Naive thymus-derived CD8-positive, alpha-beta T cell (primary cell): ENCODE results near the gene KRTAP13-4. TPM values are rescaled to one million over a fixed set of nuclear protein-coding genes. Genes with fewer than 3 reads are reported as not detected.

Source experiments
- ATAC-seq, 2 donors: fragments of 150-1000 bp; cut with Tn5 transposase in 1 of 2; sonication (Bioruptor Pico), chemical (Tn5 transposase) in 1 of 2; 1 replicate in 1 of 2; 2 replicates in 1 of 2; pipeline ENCODE4 v1.10.0; 2021; ENCODE audit warnings: mild to moderate bottlenecking in 2 of 2, moderate library complexity in 2 of 2
- POLR2A ChIA-PET: fragments of 350-600 bp; sonication (Branson Sonifier 250); formaldehyde crosslinking; loops from one replicate; lab custom pipeline; 2021; ENCODE audit warnings: antibody characterized with exemption; lab: Charles Lee
- DNase-seq, 10 donors: peaks; one replicate each; pipeline versions ENCODE4 v3.0.0 to v3.0.0-alpha.2; 2020 to 2022
- H3K27ac Mint-ChIP-seq, 10 donors: one replicate each; pipeline ENCODE4 v1.8.0; 2020 to 2022; ENCODE audit warnings: mild to moderate bottlenecking in 10 of 10, mixed read lengths in 10 of 10, moderate library complexity in 4 of 10, inconsistent platforms in 1 of 10
- H3K27me3 Mint-ChIP-seq, 5 donors: one replicate each; pipeline ENCODE4 v1.8.0; 2021 to 2022; ENCODE audit warnings: mixed read lengths in 5 of 5
- H3K36me3 Mint-ChIP-seq, 3 donors: one replicate each; pipeline ENCODE4 v1.8.0; 2020 to 2022; ENCODE audit warnings: mixed read lengths in 3 of 3, mild to moderate bottlenecking in 2 of 3, inconsistent platforms in 1 of 3
- H3K4me1 Mint-ChIP-seq, 4 donors: one replicate each; pipeline ENCODE4 v1.8.0; 2021 to 2022; ENCODE audit warnings: mixed read lengths in 4 of 4
- H3K4me3 Mint-ChIP-seq, 10 donors: one replicate each; pipeline ENCODE4 v1.8.0; 2020 to 2022; ENCODE audit warnings: mild to moderate bottlenecking in 10 of 10, mixed read lengths in 10 of 10, moderate library complexity in 6 of 10, inconsistent platforms in 1 of 10
- H3K9me3 Mint-ChIP-seq, 9 donors: one replicate each; pipeline ENCODE4 v1.8.0; 2020 to 2022; ENCODE audit warnings: mixed read lengths in 9 of 9, mild to moderate bottlenecking in 3 of 9, inconsistent platforms in 1 of 9, moderate library complexity in 1 of 9
- polyA plus RNA-seq, 3 donors: library from polyadenylated mRNA; unstranded; fragments of 300-500 nt; fragmentation: Illumina TruSeq; gene quantifications; one replicate each; pipeline ENCODE4 v1.2.3, GENCODE V29; 2021
- total RNA-seq, 8 experiments: library from RNA in 2 of 8; stranded (reverse) in 2 of 8; gene quantifications; one replicate each; pipeline ENCODE4 v1.2.3 and lab custom pipeline; 2021 to 2026

KRTAP13-4 gene
- total and polyA plus RNA-seq, 5 experiments from 2014 or later, result not detected

DNA sequence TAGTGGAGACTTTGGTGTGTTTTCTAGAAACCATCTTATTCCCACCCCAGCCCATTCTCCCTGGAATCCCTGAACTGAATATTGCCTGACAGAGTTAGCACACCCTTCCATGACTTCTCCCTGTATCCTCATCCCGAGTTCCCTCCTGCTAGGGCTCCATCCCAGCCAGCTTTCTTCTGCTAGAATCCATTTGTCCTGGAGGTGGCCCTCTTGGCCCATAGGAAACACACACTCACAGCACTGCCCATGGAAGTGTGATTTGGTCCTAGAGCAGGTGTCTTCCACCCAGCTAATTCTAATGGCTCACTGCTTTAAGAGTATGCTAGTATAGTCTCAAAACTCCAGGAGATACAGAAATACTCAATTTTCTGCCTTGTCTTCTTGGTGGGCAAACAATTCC, 14.2 kb downstream of the KRTAP13-4 start:
- POLR2A ChIA-PET, result no interaction called here
- DNase-seq, result no peak
- H3K27me3 Mint-ChIP-seq, result peaks cover 0 to 23% (median 5%) of the 10 kb centered on the region in 5 donors
- peaks cover 0 to 2% (median 0%) of the 10 kb centered on the region in 9 donors for H3K9me3 Mint-ChIP-seq
- H3K36me3 Mint-ChIP-seq, result no peaks in the 10 kb centered on the region
- ATAC-seq, result no peak
- peaks cover 0 to 1% (median 0%) of the 10 kb centered on the region in 4 donors for H3K4me1 Mint-ChIP-seq
- H3K27ac Mint-ChIP-seq, result no peak overlapping the region
- no peak overlapping the region for H3K4me3 Mint-ChIP-seq

DNA sequence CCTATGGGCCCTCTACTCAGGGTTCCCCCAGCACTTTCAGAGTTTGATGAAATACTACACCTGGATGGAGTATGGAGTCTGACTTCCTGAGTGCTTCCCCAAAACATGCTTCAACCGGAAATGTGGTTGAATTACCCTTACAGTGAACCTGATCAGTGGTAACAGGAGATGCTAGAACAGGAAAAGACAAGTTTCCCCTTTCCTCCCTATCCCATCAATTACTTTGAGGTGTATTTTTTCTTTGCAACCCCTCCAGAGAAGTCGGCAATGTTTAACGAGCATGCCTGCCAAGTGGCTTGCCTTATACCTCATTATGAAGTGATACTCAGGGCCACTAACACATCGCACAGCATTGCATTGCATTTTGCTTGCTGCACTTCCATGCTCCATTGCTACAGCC, 17.0 kb downstream of the KRTAP13-4 start:
- no peak overlapping the region for H3K27ac Mint-ChIP-seq
- DNase-seq, result no peak
- ATAC-seq, result no peak
- no peaks in the 10 kb centered on the region for H3K36me3 Mint-ChIP-seq
- POLR2A ChIA-PET, result no interaction called here
- peaks cover 0 to 1% (median 0%) of the 10 kb centered on the region in 4 donors for H3K4me1 Mint-ChIP-seq
- H3K27me3 Mint-ChIP-seq, result peaks cover 0 to 14% (median 7%) of the 10 kb centered on the region in 5 donors
- no peak overlapping the region for H3K4me3 Mint-ChIP-seq
- peaks cover 0 to 2% (median 0%) of the 10 kb centered on the region in 9 donors for H3K9me3 Mint-ChIP-seq

DNA sequence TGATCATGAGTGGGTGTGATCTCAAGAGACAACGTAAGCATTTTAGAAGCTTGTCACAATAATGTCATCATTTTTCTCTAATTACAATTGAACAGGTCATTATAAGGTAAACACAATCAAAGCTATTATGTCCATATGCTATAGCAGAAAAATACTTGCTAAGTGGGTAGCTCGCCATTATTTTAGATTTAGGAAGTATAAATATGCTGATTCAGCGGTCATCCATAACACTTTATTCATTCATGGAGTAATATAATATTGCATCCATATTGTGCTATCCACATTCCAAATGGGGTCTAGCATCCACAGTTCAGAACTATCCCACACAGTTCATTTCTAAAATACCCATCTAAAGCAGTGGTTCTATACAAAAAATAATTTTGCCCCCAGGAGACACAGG, 18.5 kb downstream of the KRTAP13-4 start:
- POLR2A ChIA-PET, result no interaction called here
- Mint-ChIP-seq H3K4me1 (peaks cover 0 to 1% (median 0%) of the 10 kb centered on the region in 4 donors), H3K9me3 (peaks cover 0 to 2% (median 0%) of the 10 kb centered on the region in 9 donors), H3K27me3 (peaks cover 0 to 18% (median 5%) of the 10 kb centered on the region in 5 donors), H3K36me3 (no peaks in the 10 kb centered on the region), H3K4me3 (no peak overlapping the region), H3K27ac (no peak overlapping the region)
- DNase-seq (no peak), ATAC-seq (no peak)

GRCh38 chr21:30463713-30464112, 33.7 kb downstream of the KRTAP13-4 start:
- H3K27ac Mint-ChIP-seq, result no peak overlapping the region
- H3K27me3 Mint-ChIP-seq, result peaks cover 2 to 19% (median 6%) of the 10 kb centered on the region in 5 donors
- H3K4me1 Mint-ChIP-seq, result no peaks in the 10 kb centered on the region
- H3K9me3 Mint-ChIP-seq, result peaks cover 0 to 2% (median 0%) of the 10 kb centered on the region in 9 donors
- no peak overlapping the region for H3K4me3 Mint-ChIP-seq
- H3K36me3 Mint-ChIP-seq, result no peaks in the 10 kb centered on the region
- POLR2A ChIA-PET, result no interaction called here
- DNase-seq (no peak), ATAC-seq (no peak)

DNA sequence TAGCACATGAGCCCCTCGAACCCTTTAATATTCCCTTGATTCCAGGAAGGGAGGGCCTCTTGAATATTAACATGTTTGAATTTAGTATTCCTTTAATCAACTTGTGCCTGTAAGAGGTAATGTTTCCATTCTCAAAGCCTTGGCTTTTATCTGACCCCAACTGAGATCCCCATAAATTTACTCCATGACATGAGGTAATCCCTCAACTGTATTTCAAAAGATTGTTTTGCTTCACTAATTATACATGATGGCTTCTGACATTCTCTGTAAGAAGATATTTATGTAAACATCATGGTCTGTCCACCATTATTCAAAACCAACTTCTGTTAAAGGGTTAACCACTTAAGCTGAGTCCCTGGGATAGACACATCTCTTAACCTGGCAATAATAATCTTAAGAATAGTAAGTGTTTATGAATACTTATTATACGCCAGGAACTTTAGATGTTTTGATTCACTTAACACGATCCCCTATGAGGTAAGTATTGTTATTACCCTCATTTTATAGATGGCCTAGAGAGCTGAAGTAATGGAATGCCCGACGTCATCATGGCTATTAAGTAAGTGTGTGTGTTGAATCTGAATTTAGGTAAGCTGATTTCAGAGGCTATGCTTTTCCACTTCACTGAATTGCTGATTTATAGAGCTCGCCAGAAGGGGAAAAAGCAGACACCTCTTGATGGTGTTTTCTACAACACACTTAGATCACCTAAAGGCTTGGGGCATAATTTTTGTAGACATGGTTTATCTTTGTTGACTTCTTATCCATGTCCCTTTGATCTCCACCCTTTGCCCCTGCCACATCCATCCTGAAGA, 39.1 kb downstream of the KRTAP13-4 start:
- Mint-ChIP-seq H3K36me3 (no peaks in the 10 kb centered on the region), H3K27me3 (peaks cover 2 to 17% (median 4%) of the 10 kb centered on the region in 5 donors), H3K4me1 (no peaks in the 10 kb centered on the region), H3K4me3 (no peak overlapping the region), H3K9me3 (peaks cover 0 to 5% (median 0%) of the 10 kb centered on the region in 9 donors), H3K27ac (no peak overlapping the region)
- POLR2A ChIA-PET, result no interaction called here
- DNase-seq, result no peak
- ATAC-seq, result no peak

DNA sequence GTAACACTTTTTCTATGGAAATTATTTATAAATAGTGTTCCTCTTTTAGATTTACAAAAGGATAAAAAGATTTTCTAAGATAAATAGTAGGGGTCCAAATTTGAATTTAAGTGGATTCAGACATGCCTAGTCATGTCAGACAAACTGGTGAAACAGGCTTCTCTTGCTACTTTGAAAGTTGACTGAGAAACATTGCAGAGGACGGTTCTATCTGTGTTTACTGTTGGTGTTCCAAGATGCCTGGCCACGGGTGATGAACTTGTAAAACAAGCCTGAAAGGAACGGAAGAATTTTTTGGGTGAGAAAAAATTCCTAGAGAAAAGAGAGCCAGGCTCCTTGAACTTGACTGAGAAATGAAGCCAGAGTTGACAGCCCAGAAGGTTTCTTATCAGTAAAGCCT, 48.0 kb downstream of the KRTAP13-4 start:
- Mint-ChIP-seq H3K4me1 (no peaks in the 10 kb centered on the region), H3K36me3 (no peaks in the 10 kb centered on the region), H3K27me3 (peaks cover 0 to 2% (median 0%) of the 10 kb centered on the region in 5 donors), H3K9me3 (peaks cover 0 to 2% (median 0%) of the 10 kb centered on the region in 9 donors), H3K4me3 (no peak overlapping the region), H3K27ac (no peak overlapping the region)
- DNase-seq (no peak), ATAC-seq (no peak)
- POLR2A ChIA-PET, result no interaction called here

DNA sequence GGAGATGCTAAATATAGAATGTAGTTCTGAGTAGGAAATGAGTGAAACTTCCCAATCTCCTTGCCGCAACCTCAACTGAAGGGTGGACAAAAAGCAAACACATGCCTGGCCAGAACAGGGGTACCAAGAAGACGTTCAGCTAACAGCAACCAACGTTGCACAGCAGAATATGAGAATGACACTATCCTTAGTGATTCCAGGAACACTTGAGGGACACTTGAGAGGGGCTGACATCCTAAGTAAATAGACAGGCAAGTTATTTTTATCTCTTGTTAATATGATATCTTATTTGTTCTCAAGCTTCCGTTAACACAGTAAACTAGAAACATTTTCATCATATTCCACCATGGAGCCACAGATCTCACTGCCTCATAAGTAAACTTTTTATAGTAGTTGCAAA, 49.2 kb downstream of the KRTAP13-4 start:
- no peak overlapping the region for H3K4me3 Mint-ChIP-seq
- DNase-seq (no peak), ATAC-seq (no peak)
- no peaks in the 10 kb centered on the region for H3K36me3 Mint-ChIP-seq
- POLR2A ChIA-PET, result no interaction called here
- no peaks in the 10 kb centered on the region for H3K4me1 Mint-ChIP-seq
- peaks cover 0 to 2% (median 0%) of the 10 kb centered on the region in 9 donors for H3K9me3 Mint-ChIP-seq
- H3K27ac Mint-ChIP-seq, result no peak overlapping the region
- H3K27me3 Mint-ChIP-seq, result peaks cover 0 to 2% (median 0%) of the 10 kb centered on the region in 5 donors

DNA sequence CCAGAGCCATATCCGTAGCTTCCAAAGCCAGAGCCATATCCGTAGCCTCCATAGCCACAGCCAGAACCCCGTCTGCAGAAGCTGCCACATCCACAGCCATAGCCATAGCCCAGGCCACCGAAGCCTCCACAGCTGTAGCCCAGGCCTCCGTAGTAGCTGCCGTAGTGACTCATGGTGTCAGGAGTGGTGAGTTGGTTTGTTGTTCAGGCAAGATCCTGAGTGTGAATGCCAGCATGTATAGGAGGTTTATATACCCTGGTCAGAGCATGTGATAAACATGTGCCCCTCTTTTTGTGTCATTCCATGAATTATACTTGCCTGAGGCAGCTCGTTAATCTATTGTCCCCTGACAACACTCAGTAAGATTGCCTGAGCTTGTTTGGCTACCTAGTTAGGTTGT, 50.1 kb downstream of the KRTAP13-4 start, which contains the start of gene KRTAP19-1:
KRTAP19-1 (minus strand) TSS at position 223 of the 400 bp plus-strand sequence; CDS start at position 173, 50 bp downstream.
- POLR2A ChIA-PET, result no interaction called here
- H3K4me1 Mint-ChIP-seq, result no peaks in the 10 kb centered on the region
- DNase-seq, result no peak
- no peak within 1 kb of the TSS for H3K4me3 Mint-ChIP-seq
- no peak for ATAC-seq
- H3K27me3 Mint-ChIP-seq, result no peaks in the 10 kb centered on the region
- peaks cover 0 to 4% (median 2%) of the 10 kb centered on the region in 9 donors for H3K9me3 Mint-ChIP-seq
- H3K27ac Mint-ChIP-seq, result no peak within 1 kb of the TSS
- no peaks in the 10 kb centered on the region for H3K36me3 Mint-ChIP-seq

Other genes starting within 250 kb of the KRTAP13-4 start
- not detected for gene CLDN8, start 214.1 kb upstream of the KRTAP13-4 start, total RNA-seq
- gene CLDN8, start 214.1 kb upstream of the KRTAP13-4 start, polyA plus RNA-seq, result not detected
- gene KRTAP24-1, start 147.3 kb upstream of the KRTAP13-4 start, total RNA-seq, result not detected
- not detected for gene KRTAP24-1, start 147.3 kb upstream of the KRTAP13-4 start, polyA plus RNA-seq
- gene KRTAP25-1, start 140.7 kb upstream of the KRTAP13-4 start, total RNA-seq, result not detected
- not detected for gene KRTAP25-1, start 140.7 kb upstream of the KRTAP13-4 start, polyA plus RNA-seq
- not detected for gene KRTAP26-1, start 109.9 kb upstream of the KRTAP13-4 start, total RNA-seq
- gene KRTAP26-1, start 109.9 kb upstream of the KRTAP13-4 start, polyA plus RNA-seq, result not detected
- gene KRTAP27-1, start 92.5 kb upstream of the KRTAP13-4 start, total RNA-seq, result not detected
- gene KRTAP27-1, start 92.5 kb upstream of the KRTAP13-4 start, polyA plus RNA-seq, result not detected
- gene KRTAP23-1, start 81.6 kb upstream of the KRTAP13-4 start, total RNA-seq, result not detected
- not detected for gene KRTAP23-1, start 81.6 kb upstream of the KRTAP13-4 start, polyA plus RNA-seq
- not detected for gene KRTAP13-2, start 57.9 kb upstream of the KRTAP13-4 start, total RNA-seq
- gene KRTAP13-2, start 57.9 kb upstream of the KRTAP13-4 start, polyA plus RNA-seq, result not detected
- gene KRTAP13-1, start 34.2 kb upstream of the KRTAP13-4 start, total RNA-seq, result not detected
- gene KRTAP13-1, start 34.2 kb upstream of the KRTAP13-4 start, polyA plus RNA-seq, result not detected
- gene KRTAP13-3, start 4.3 kb upstream of the KRTAP13-4 start, total RNA-seq, result not detected
- not detected for gene KRTAP13-3, start 4.3 kb upstream of the KRTAP13-4 start, polyA plus RNA-seq
- not detected for gene KRTAP15-1, start 10.1 kb downstream of the KRTAP13-4 start, total RNA-seq
- gene KRTAP15-1, start 10.1 kb downstream of the KRTAP13-4 start, polyA plus RNA-seq, result not detected
- gene KRTAP19-1, start 50.1 kb downstream of the KRTAP13-4 start, total RNA-seq, result not detected
- gene KRTAP19-1, start 50.1 kb downstream of the KRTAP13-4 start, polyA plus RNA-seq, result not detected
- gene KRTAP19-2, start 57.2 kb downstream of the KRTAP13-4 start, total RNA-seq, result not detected
- not detected for gene KRTAP19-2, start 57.2 kb downstream of the KRTAP13-4 start, polyA plus RNA-seq
- gene KRTAP19-3, start 61.8 kb downstream of the KRTAP13-4 start, total RNA-seq, result not detected
- gene KRTAP19-3, start 61.8 kb downstream of the KRTAP13-4 start, polyA plus RNA-seq, result not detected
- gene KRTAP19-4, start 66.9 kb downstream of the KRTAP13-4 start, total RNA-seq, result not detected
- not detected for gene KRTAP19-4, start 66.9 kb downstream of the KRTAP13-4 start, polyA plus RNA-seq
- gene KRTAP19-5, start 71.9 kb downstream of the KRTAP13-4 start, total RNA-seq, result not detected
- gene KRTAP19-5, start 71.9 kb downstream of the KRTAP13-4 start, polyA plus RNA-seq, result not detected
- not detected for gene KRTAP19-6, start 111.6 kb downstream of the KRTAP13-4 start, total RNA-seq
- not detected for gene KRTAP19-6, start 111.6 kb downstream of the KRTAP13-4 start, polyA plus RNA-seq
- not detected for gene KRTAP19-7, start 131.1 kb downstream of the KRTAP13-4 start, total RNA-seq
- gene KRTAP19-7, start 131.1 kb downstream of the KRTAP13-4 start, polyA plus RNA-seq, result not detected
- not detected for gene KRTAP22-2, start 160.2 kb downstream of the KRTAP13-4 start, total RNA-seq
- gene KRTAP22-2, start 160.2 kb downstream of the KRTAP13-4 start, polyA plus RNA-seq, result not detected
- not detected for gene KRTAP6-3, start 162.2 kb downstream of the KRTAP13-4 start, total RNA-seq
- gene KRTAP6-3, start 162.2 kb downstream of the KRTAP13-4 start, polyA plus RNA-seq, result not detected
- gene KRTAP6-2, start 168.7 kb downstream of the KRTAP13-4 start, total RNA-seq, result not detected
- not detected for gene KRTAP6-2, start 168.7 kb downstream of the KRTAP13-4 start, polyA plus RNA-seq
- gene KRTAP22-1, start 170.9 kb downstream of the KRTAP13-4 start, total RNA-seq, result not detected
- not detected for gene KRTAP22-1, start 170.9 kb downstream of the KRTAP13-4 start, polyA plus RNA-seq
- gene KRTAP6-1, start 183.7 kb downstream of the KRTAP13-4 start, total RNA-seq, result not detected
- not detected for gene KRTAP6-1, start 183.7 kb downstream of the KRTAP13-4 start, polyA plus RNA-seq
- not detected for gene KRTAP20-1, start 186.2 kb downstream of the KRTAP13-4 start, total RNA-seq
- gene KRTAP20-1, start 186.2 kb downstream of the KRTAP13-4 start, polyA plus RNA-seq, result not detected
- not detected for gene KRTAP20-4, start 190.4 kb downstream of the KRTAP13-4 start, total RNA-seq
- not detected for gene KRTAP20-4, start 190.4 kb downstream of the KRTAP13-4 start, polyA plus RNA-seq
- gene KRTAP20-2, start 205.0 kb downstream of the KRTAP13-4 start, total RNA-seq, result not detected
- gene KRTAP20-2, start 205.0 kb downstream of the KRTAP13-4 start, polyA plus RNA-seq, result not detected
- gene KRTAP20-3, start 212.6 kb downstream of the KRTAP13-4 start, total RNA-seq, result not detected
- not detected for gene KRTAP20-3, start 212.6 kb downstream of the KRTAP13-4 start, polyA plus RNA-seq